T47D (cell line): ENCODE results near the gene REEP3.
"Not testable (repeated sequence)": the region's sequence is repeated elsewhere in the genome, so short reads cannot be mapped to it uniquely, and the experiment has no call there.

Experiments used
- DNase-seq, 2 experiments: peaks; one replicate each; pipeline versions ENCODE4 v3.0.0 to v3.0.0-alpha.2; 2011 to 2012; ENCODE audit warnings: low read depth in 1 of 2, low spot score in 1 of 2
- JUND ChIP-seq: IDR thresholded peaks from 2 replicates; pipeline ENCODE4 v1.6.1; 2012; ENCODE audit warnings: low read depth
- in situ Hi-C: cut with HindIII; loops from 2 replicates; pipeline ENCODE4 v1.10.0; 2016; ENCODE audit warnings: low sequenced_read_pairs, low pct_unique_long_range_greater_than_20kb

REEP3 gene

GRCh38 chr10:63633677-63634487 is 112.7 kb downstream of the REEP3 start:
- no peak for TF ChIP-seq JUND
- in situ Hi-C loops = no loop called here
- DNase-seq = peak in 1 of 2 experiments; percentile 85

- no peak for DNase-seq
- TF ChIP-seq JUND = no peak
- in situ Hi-C loops = no loop called here
Observed at GRCh38 chr10:63634488-63635065, 113.4 kb downstream of the REEP3 start.

- DNase-seq = no peak
- in situ Hi-C loops = no loop called here
- no peak for TF ChIP-seq JUND
Observed at GRCh38 chr10:63636812-63637211, 115.6 kb downstream of the REEP3 start.

GRCh38 chr10:63637901-63638327 is 116.7 kb downstream of the REEP3 start:
- TF ChIP-seq JUND = no peak
- DNase-seq = peak in 1 of 2 experiments; percentile 28
- in situ Hi-C loops = no loop called here

- in situ Hi-C loops = no loop called here
- no peak for DNase-seq
- TF ChIP-seq JUND = no peak
Observed at GRCh38 chr10:63641366-63641765, 120.2 kb downstream of the REEP3 start.

- no peak for DNase-seq
- no peak for TF ChIP-seq JUND
- in situ Hi-C loops = no loop called here
Observed at GRCh38 chr10:63641799-63642198, 120.6 kb downstream of the REEP3 start.

- in situ Hi-C loops = no loop called here
- DNase-seq = no peak
- no peak for TF ChIP-seq JUND
Observed at GRCh38 chr10:63642808-63643207, 121.6 kb downstream of the REEP3 start.

- DNase-seq = no peak
Observed at GRCh38 chr10:63644418-63645142, 123.4 kb downstream of the REEP3 start.

GRCh38 chr10:63645195-63645594 is 124.0 kb downstream of the REEP3 start:
- DNase-seq = no peak
- in situ Hi-C loops = no loop called here
- TF ChIP-seq JUND = no peak

More at GRCh38 chr10:63644418-63645142, 123.4 kb downstream of the REEP3 start:
- TF ChIP-seq JUND = no peak
- in situ Hi-C loops = no loop called here

GRCh38 chr10:63646491-63646890 is 125.3 kb downstream of the REEP3 start:
- no peak for DNase-seq
- TF ChIP-seq JUND = no peak
- in situ Hi-C loops = no loop called here

GRCh38 chr10:63651864-63652263 is 130.7 kb downstream of the REEP3 start:
- DNase-seq = no peak
- no peak for TF ChIP-seq JUND
- in situ Hi-C loops = no loop called here

- TF ChIP-seq JUND = no peak
- in situ Hi-C loops = no loop called here
- no peak for DNase-seq
Observed at GRCh38 chr10:63653747-63654146, 132.5 kb downstream of the REEP3 start.

- no peak for DNase-seq
- in situ Hi-C loops = no loop called here
- no peak for TF ChIP-seq JUND
Observed at GRCh38 chr10:63657761-63658160, 136.6 kb downstream of the REEP3 start.

- in situ Hi-C loops, DNase-seq: not testable (repeated sequence)
Observed at GRCh38 chr10:63660941-63661340, 139.7 kb downstream of the REEP3 start.
